Measurements from ENCODE around the gene PLD6. TPM values are rescaled to one million over a fixed set of nuclear protein-coding genes. Genes with fewer than 3 reads are reported as not detected.

Gene PLD6
- total and polyA plus RNA-seq, 2 donors (not counting 1 experiment from before 2014, with no cell fraction given): 2.0 to 4.1 TPM

DNA sequence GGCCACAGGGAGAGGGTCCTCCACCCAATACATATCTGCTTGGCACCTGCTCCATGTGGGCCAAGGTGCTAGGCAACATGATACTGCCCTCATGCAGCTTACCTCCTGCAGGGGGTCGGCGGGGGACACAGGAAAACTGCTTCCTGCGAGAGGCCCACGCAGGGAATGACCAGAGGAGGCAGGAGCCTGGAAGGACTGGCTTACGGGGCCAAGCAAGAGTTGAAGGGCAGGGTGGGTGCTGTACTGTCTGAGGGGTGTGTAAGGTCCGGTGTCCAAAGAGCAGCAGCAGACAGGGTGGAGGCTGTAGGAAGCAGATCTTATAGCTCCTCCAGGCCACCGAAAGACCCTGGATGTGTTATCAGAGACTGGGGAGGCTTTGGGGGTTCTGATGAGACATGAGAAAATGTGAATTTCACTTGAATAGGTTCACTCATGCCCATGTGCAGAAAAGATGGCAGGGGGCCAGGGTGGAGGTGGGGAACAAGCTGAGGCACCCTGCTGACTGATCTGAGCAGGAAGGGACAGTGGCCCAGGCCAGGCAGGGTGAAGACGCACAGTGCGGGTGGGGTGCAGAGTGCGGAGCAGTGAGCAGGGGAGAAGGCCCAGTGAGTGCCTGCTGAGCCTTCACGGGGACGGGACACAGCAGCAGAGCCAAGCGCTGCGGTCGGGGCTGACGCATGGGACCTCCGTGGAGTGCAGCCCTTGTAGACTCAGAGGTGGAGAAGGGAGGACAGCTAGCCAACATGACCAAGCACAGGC is 22.6 kb upstream of the PLD6 start:
- Histone ChIP-seq H3K79me2 (ENCODE audit: control insufficient read depth, insufficient read depth, low read length) (peaks cover 31% of the 10 kb centered on the region), H3K4me1 (ENCODE audit: control insufficient read depth in 2 of 2, insufficient read depth in 2 of 2, low read length in 2 of 2) (no peaks in the 10 kb centered on the region)
- CTCF ChIA-PET: no interaction called here

More for the DNA sequence above, 22.6 kb upstream of the PLD6 start:
- Histone ChIP-seq H4K20me1 (ENCODE audit: control insufficient read depth, insufficient read depth, low read length, poor library complexity, severe bottlenecking) (peaks cover 4% of the 10 kb centered on the region), H3K36me3 (replicated peaks in 1 of 2; ENCODE audit: control extremely low read depth in 1 of 2, control insufficient read depth in 1 of 2, extremely low read depth in 1 of 2, insufficient read depth in 2 of 2, low read length in 1 of 2) (peaks cover 4 to 73% of the 10 kb centered on the region in 2 experiments), H3K9me3 (ENCODE audit: control extremely low read depth in 1 of 3, control insufficient read depth in 2 of 3, insufficient read depth in 1 of 3, low read length in 2 of 3) (no peaks in the 10 kb centered on the region), H3K27ac (ENCODE audit: low read length in 2 of 2) (no peak overlapping the region), H3K4me2 (replicated peaks; ENCODE audit: low read depth, low read length, poor library complexity, severe bottlenecking) (no peak overlapping the region), H3K9ac (ENCODE audit: low read length) (no peak overlapping the region), H2AFZ (ENCODE audit: insufficient read depth, low read depth, low read length, poor library complexity, severe bottlenecking) (no peak overlapping the region), H3K27me3 (replicated peaks in 1 of 4; ENCODE audit: control extremely low read depth in 1 of 4, control insufficient read depth in 3 of 4, insufficient read depth in 4 of 4, low read length in 3 of 4) (no peaks in the 10 kb centered on the region), H3K4me3 (ENCODE audit: control extremely low read depth in 1 of 5, extremely low read depth in 1 of 5, insufficient read depth in 1 of 5, low read depth in 2 of 5, low read length in 4 of 5) (no peak overlapping the region)
- H3K9me3 Mint-ChIP-seq (ENCODE audit: insufficient read depth): no peaks in the 10 kb centered on the region
- TF ChIP-seq, protein P1, sequence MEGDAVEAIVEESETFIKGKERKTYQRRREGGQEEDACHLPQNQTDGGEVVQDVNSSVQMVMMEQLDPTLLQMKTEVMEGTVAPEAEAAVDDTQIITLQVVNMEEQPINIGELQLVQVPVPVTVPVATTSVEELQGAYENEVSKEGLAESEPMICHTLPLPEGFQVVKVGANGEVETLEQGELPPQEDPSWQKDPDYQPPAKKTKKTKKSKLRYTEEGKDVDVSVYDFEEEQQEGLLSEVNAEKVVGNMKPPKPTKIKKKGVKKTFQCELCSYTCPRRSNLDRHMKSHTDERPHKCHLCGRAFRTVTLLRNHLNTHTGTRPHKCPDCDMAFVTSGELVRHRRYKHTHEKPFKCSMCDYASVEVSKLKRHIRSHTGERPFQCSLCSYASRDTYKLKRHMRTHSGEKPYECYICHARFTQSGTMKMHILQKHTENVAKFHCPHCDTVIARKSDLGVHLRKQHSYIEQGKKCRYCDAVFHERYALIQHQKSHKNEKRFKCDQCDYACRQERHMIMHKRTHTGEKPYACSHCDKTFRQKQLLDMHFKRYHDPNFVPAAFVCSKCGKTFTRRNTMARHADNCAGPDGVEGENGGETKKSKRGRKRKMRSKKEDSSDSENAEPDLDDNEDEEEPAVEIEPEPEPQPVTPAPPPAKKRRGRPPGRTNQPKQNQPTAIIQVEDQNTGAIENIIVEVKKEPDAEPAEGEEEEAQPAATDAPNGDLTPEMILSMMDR (IDR thresholded peaks at IDR 0.05): no peak
- no peak for TF ChIP-seq EZH2 (IDR thresholded peaks at IDR 0.05; ENCODE audit: borderline replicate concordance, insufficient read depth, low read depth, low read length, poor library complexity, severe bottlenecking)
- 98% methylated on average over 17 of the region's 17 CpGs for WGBS (ENCODE audit: insufficient coverage)
- POLR2A ChIA-PET: no interaction called here
- no peak for ATAC-seq (ENCODE audit: low read depth)
- peaks cover 4% of the 10 kb centered on the region for H3K4me1 Mint-ChIP-seq
- no peak for DNase-seq
- intact Hi-C loops (cut with micrococcal nuclease): no loop called here
- no peaks in the 10 kb centered on the region for H3K27me3 Mint-ChIP-seq
- H3K27ac Mint-ChIP-seq: no peak overlapping the region
- no peak overlapping the region for H3K4me3 Mint-ChIP-seq
